PC-3 (cell line): ENCODE data around the gene ATXN7L1. TPM values are rescaled to one million over a fixed set of nuclear protein-coding genes. Genes with fewer than 3 reads are reported as not detected.

Experiments
- ATAC-seq: fragments of 200-7000 bp; cut with Tn5 transposase; 2 replicates; pipeline ENCODE4 v1.9.1; 2020; ENCODE audit warnings: mild to moderate bottlenecking, moderate library complexity
- BruUV-seq: library from RNA; stranded (reverse); fragments of 400-500 nt; replicated peaks from 2 replicates; lab custom pipeline; 2021; lab: Mats Ljungman, UMichigan
- CTCF ChIA-PET: fragments of 300-600 bp; sonication (Branson Sonifier 250); formaldehyde crosslinking; loops from one replicate; lab custom pipeline; 2022; ENCODE audit warnings: antibody characterized with exemption; lab: Charles Lee
- POLR2A ChIA-PET: fragments of 300-600 bp; sonication (Branson Sonifier 250); formaldehyde crosslinking; loops from one replicate; lab custom pipeline; 2022; ENCODE audit warnings: antibody characterized with exemption; ENCODE audit not compliant: unreplicated experiment; lab: Charles Lee
- DNase-seq: peaks from one replicate; pipeline ENCODE4 v3.0.0-alpha.2; 2015
- H2AFZ ChIP-seq: fragments of 300-600 bp; sonication (generic); 2 replicates; pipeline ENCODE4 v1.6.0; 2016; ENCODE audit warnings: antibody characterized with exemption, low read length
- H3F3A ChIP-seq: fragments of 300-600 bp; sonication (generic); one replicate; pipeline ENCODE4 v1.6.0; 2017; ENCODE audit warnings: antibody characterized with exemption, low read length, control low read depth, mild to moderate bottlenecking; ENCODE audit not compliant: unreplicated experiment
- H3K27ac ChIP-seq: fragments of 300-600 bp; sonication (generic); 2 replicates; pipeline ENCODE4 v1.5.1; 2016; ENCODE audit warnings: mild to moderate bottlenecking, low read length
- H3K27me3 ChIP-seq: fragments of 300-600 bp; sonication (generic); 2 replicates; pipeline ENCODE4 v1.6.1; 2016; ENCODE audit warnings: low read length, mixed read lengths
- H3K36me3 ChIP-seq: fragments of 300-600 bp; sonication (generic); 2 replicates; pipeline ENCODE4 v1.6.1; 2016; ENCODE audit warnings: low read depth, mixed run types, low read length, mixed read lengths
- H3K4me1 ChIP-seq: fragments of 300-600 bp; sonication (generic); 2 replicates; pipeline ENCODE4 v1.5.1; 2016; ENCODE audit warnings: low read length; ENCODE audit not compliant: insufficient read depth
- H3K4me2 ChIP-seq: fragments of 300-600 bp; sonication (generic); 2 replicates; pipeline ENCODE4 v1.6.0; 2016; ENCODE audit warnings: low read length
- H3K4me3 ChIP-seq: fragments of 300-600 bp; sonication (generic); 2 replicates; pipeline ENCODE4 v1.5.1; 2016; ENCODE audit warnings: mild to moderate bottlenecking, low read length, mixed read lengths
- H3K79me2 ChIP-seq: fragments of 300-600 bp; sonication (generic); 2 replicates; pipeline ENCODE4 v1.6.1; 2017; ENCODE audit warnings: low read length, mixed read lengths
- H3K9ac ChIP-seq: fragments of 300-600 bp; sonication (generic); 2 replicates; pipeline ENCODE4 v1.6.0; 2016; ENCODE audit warnings: mild to moderate bottlenecking, low read length
- H3K9me2 ChIP-seq: fragments of 300-600 bp; sonication (generic); replicated peaks from 2 replicates; pipeline ENCODE4 v1.6.1; 2016; ENCODE audit warnings: mixed run types, low read length, mixed read lengths
- H3K9me3 ChIP-seq: fragments of 300-600 bp; sonication (generic); 2 replicates; pipeline ENCODE4 v1.6.1; 2016; ENCODE audit warnings: low read length, mixed read lengths
- H4K20me1 ChIP-seq: fragments of 300-600 bp; sonication (generic); 2 replicates; pipeline ENCODE4 v1.6.1; 2016; ENCODE audit warnings: low read length, mixed read lengths
- EZH2 ChIP-seq: fragments of 300-600 bp; sonication (generic); IDR thresholded peaks from one replicate; pipeline ENCODE4 v1.6.1; 2017; ENCODE audit warnings: antibody characterized with exemption, mild to moderate bottlenecking, low read length; ENCODE audit not compliant: unreplicated experiment
- EZH2phosphoT487 ChIP-seq: fragments of 300-600 bp; sonication (generic); IDR thresholded peaks from 2 replicates; pipeline ENCODE4 v1.6.1; 2018; ENCODE audit warnings: mild to moderate bottlenecking, antibody characterized with exemption, low read length, borderline replicate concordance
- intact Hi-C: fragments of 100-400 bp; cut with micrococcal nuclease; formaldehyde crosslinking; loops from 2 replicates; pipeline ENCODE4 v1.9.0; 2023
- total RNA-seq: library from RNA; depleted of rRNA; stranded (reverse); fragments of >200 nt; gene quantifications from 2 replicates; pipeline ENCODE4 v1.2.3, GENCODE V29; 2014
- TF ChIP-seq, protein P1 (sequence below): fragments of 300-600 bp; sonication (generic); conservative IDR thresholded peaks from 2 replicates; pipeline ENCODE4 v1.5.1; 2017; ENCODE audit warnings: antibody characterized with exemption, low read depth, mild to moderate bottlenecking, low read length

Gene ATXN7L1
- total RNA-seq, 1 experiment from 2014 or later: 16.0 TPM

DNA sequence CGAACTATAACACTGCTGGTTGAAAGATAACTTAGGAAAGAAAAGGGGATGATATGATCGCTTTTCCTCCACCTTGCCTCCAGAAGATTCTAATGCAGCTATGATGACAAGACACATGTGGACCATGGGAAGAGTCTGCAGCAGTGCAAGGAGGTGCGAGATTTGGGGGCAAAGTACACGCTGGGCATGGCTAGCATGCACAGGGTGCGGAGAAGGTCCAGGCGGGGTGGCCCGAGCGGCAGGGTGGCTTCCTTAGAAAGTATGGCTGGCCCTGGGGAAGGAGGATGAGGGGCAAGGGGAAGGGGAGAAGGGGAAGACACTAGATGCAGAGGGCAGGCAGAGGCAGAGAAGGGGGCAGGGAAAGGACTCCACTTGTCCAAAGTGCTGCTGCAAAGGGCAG lies 15.6 kb downstream of the ATXN7L1 start:
- Histone ChIP-seq H3K36me3 (no peaks in the 10 kb centered on the region), H3K27me3 (no peaks in the 10 kb centered on the region), H3K4me1 (no peaks in the 10 kb centered on the region), H3K9me2 (no peaks in the 10 kb centered on the region), H2AFZ (no peak overlapping the region), H3K9me3 (no peaks in the 10 kb centered on the region), H4K20me1 (no peaks in the 10 kb centered on the region), H3K4me2 (no peak overlapping the region), H3K79me2 (no peaks in the 10 kb centered on the region), H3K9ac (no peak overlapping the region), H3F3A (no peaks in the 10 kb centered on the region), H3K4me3 (no peak overlapping the region), H3K27ac (no peak overlapping the region)
- ChIA-PET CTCF (no interaction called here), POLR2A (interaction anchor here (0.5 kb wide), 1 partner anchor 56 kb away, joined by 4 read pairs; no protein-coding TSS in a partner anchor)
- BruUV-seq: no TSS peak
- intact Hi-C loops: no loop called here
- no peak for TF ChIP-seq EZH2phosphoT487
- no peak for TF ChIP-seq EZH2
- TF ChIP-seq, protein P1, sequence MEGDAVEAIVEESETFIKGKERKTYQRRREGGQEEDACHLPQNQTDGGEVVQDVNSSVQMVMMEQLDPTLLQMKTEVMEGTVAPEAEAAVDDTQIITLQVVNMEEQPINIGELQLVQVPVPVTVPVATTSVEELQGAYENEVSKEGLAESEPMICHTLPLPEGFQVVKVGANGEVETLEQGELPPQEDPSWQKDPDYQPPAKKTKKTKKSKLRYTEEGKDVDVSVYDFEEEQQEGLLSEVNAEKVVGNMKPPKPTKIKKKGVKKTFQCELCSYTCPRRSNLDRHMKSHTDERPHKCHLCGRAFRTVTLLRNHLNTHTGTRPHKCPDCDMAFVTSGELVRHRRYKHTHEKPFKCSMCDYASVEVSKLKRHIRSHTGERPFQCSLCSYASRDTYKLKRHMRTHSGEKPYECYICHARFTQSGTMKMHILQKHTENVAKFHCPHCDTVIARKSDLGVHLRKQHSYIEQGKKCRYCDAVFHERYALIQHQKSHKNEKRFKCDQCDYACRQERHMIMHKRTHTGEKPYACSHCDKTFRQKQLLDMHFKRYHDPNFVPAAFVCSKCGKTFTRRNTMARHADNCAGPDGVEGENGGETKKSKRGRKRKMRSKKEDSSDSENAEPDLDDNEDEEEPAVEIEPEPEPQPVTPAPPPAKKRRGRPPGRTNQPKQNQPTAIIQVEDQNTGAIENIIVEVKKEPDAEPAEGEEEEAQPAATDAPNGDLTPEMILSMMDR: no peak
- ATAC-seq (no peak), DNase-seq (no peak)

DNA sequence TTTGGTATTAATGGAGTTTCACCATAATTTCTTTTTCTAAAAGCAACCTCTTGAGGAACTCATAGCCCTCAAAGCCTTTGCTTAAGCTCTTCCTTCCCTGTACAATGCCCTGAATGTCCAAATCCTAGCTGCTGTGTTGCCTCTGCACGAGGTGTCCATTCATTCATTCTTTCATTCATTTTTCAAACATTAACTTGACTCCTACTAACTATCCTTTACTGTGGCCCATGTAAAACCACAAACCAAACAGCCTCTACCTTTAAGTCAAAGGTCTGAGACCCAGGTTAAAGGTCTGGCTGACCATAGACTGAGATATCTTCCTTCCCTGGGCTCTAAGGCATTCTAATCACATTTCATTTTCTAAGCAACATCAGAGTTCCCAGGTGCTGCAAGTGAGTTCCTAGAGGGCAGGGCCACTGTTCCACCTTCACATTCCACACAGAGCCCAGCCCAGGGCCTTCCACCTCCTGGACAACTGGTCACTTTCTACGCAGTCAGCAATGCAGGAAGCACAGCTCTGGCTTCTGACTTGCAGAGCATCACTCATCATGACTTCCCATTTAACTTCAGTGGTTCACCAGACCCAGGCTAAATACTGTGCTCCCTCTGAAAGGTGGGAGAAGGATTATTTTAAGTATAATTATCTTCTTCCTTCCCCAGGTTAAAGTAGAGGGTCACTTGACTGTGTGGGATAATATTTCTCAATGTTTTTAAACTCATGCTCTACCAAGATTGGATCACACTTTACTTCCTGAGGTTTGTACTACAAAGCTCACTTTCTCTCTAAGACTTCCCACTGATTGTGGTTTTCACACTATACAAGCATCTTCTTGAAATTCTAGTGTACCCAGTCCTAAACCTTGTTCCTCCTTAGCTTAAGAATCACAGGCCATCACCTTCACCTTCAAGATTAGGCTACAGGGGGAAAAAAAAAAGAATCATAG lies 19.1 kb downstream of the ATXN7L1 start:
- Histone ChIP-seq H2AFZ (no peak overlapping the region), H3K36me3 (no peaks in the 10 kb centered on the region), H3F3A (no peaks in the 10 kb centered on the region), H3K4me1 (no peaks in the 10 kb centered on the region), H3K9ac (no peak overlapping the region), H3K27me3 (no peaks in the 10 kb centered on the region), H3K79me2 (no peaks in the 10 kb centered on the region), H3K27ac (no peak overlapping the region), H3K9me2 (no peaks in the 10 kb centered on the region), H3K4me3 (no peak overlapping the region), H4K20me1 (no peaks in the 10 kb centered on the region), H3K4me2 (no peak overlapping the region), H3K9me3 (no peaks in the 10 kb centered on the region)
- no peak for DNase-seq
- intact Hi-C loops: no loop called here
- ChIA-PET POLR2A (no interaction called here), CTCF (no interaction called here)
- peak; percentile 22; the same call in 1 of the 2 replicates for ATAC-seq
- BruUV-seq: no TSS peak
- TF ChIP-seq, protein P1: no peak
- TF ChIP-seq EZH2 (no peak), EZH2phosphoT487 (no peak)

GRCh38 chr7:105854498-105854897 lies 21.9 kb downstream of the ATXN7L1 start:
- H3K79me2 ChIP-seq: no peaks in the 10 kb centered on the region
- no TSS peak for BruUV-seq
- CTCF ChIA-PET: interaction anchor here (0.5 kb wide), 1 partner anchor 23 kb away, joined by 3 read pairs; no protein-coding TSS in a partner anchor
- H4K20me1 ChIP-seq: no peaks in the 10 kb centered on the region
- ATAC-seq: no peak
- no peak overlapping the region for H3K27ac ChIP-seq
- H3K4me1 ChIP-seq: peaks cover 11% of the 10 kb centered on the region
- H3F3A ChIP-seq: no peaks in the 10 kb centered on the region
- no peak for DNase-seq
- POLR2A ChIA-PET: no interaction called here
- H2AFZ ChIP-seq: no peak overlapping the region
- no peak for TF ChIP-seq EZH2phosphoT487
- TF ChIP-seq EZH2: no peak
- TF ChIP-seq, protein P1: no peak
- no peak overlapping the region for H3K9ac ChIP-seq
- H3K4me3 ChIP-seq: no peak overlapping the region
- no peaks in the 10 kb centered on the region for H3K9me3 ChIP-seq
- no peak overlapping the region for H3K4me2 ChIP-seq
- intact Hi-C loops: no loop called here
- no peaks in the 10 kb centered on the region for H3K27me3 ChIP-seq
- H3K36me3 ChIP-seq: no peaks in the 10 kb centered on the region
- no peaks in the 10 kb centered on the region for H3K9me2 ChIP-seq
